ENCODE data around the gene ZBED5. TPM values are rescaled to one million over a fixed set of nuclear protein-coding genes. Genes with fewer than 3 reads are reported as not detected.
A peak's percentile ranks its signal among the peaks of the same experiment; 100 is the strongest.

ZBED5 gene
- total and polyA plus RNA-seq, 9 of the 15 experiments (the other 6 are each of a cell fraction or from before 2014, with no cell fraction given), result 12.4 to 70.7 (median 26.8) TPM

GRCh38 chr11:10899121-10899830 lies 41.4 kb upstream of the ZBED5 start (continued):
- TF ChIP-seq ZNF592 (IDR thresholded peaks at IDR 0.05) (peak; percentile 72), SRF (CRISPR knock-in tag; IDR thresholded peaks at IDR 0.05) (no peak), SMAD3 (CRISPR knock-in tag; conservative IDR thresholded peaks at IDR 0.05) (no peak), E2F8 (IDR thresholded peaks at IDR 0.05; ENCODE audit: low read depth, partially characterized antibody) (no peak), ARID3B (CRISPR knock-in tag; IDR thresholded peaks at IDR 0.05; ENCODE audit: borderline replicate concordance) (no peak), EZH2 (IDR thresholded peaks at IDR 0.05; ENCODE audit: borderline replicate concordance, low read depth, low read length) (no peak), ZBTB17 (CRISPR knock-in tag; IDR thresholded peaks at IDR 0.05) (no peak), PHF20 (IDR thresholded peaks at IDR 0.05; ENCODE audit: partially characterized antibody) (no peak), GTF2E2 (tag; IDR thresholded peaks at IDR 0.05) (no peak), FOXA1 (IDR thresholded peaks at IDR 0.05; ENCODE audit: borderline replicate concordance) (no peak), ESRRA (IDR thresholded peaks at IDR 0.05; ENCODE audit: borderline replicate concordance, low read depth) (peak; percentile 78; the same call in 1 of the 2 replicates), JUNB (CRISPR knock-in tag; conservative IDR thresholded peaks at IDR 0.05) (peak; percentile 71), BCLAF1 (IDR thresholded peaks at IDR 0.05; ENCODE audit: borderline replicate concordance in 1 of 2, control insufficient read depth in 1 of 2, low read depth in 2 of 2, low read length in 1 of 2) (no peak), CBX3 (IDR thresholded peaks at IDR 0.05; ENCODE audit: borderline replicate concordance in 1 of 2, low read length in 2 of 2) (peak in 1 of 2 experiments; percentile 81; a peak in 1 of 3 replicates), HNRNPH1 (optimal IDR thresholded peaks at IDR 0.05; ENCODE audit: low read depth, low read length) (no peak)
